H1 (cell line): ENCODE measurements around the gene GPS2. TPM values are rescaled to one million over a fixed set of nuclear protein-coding genes. Genes with fewer than 3 reads are reported as not detected.

ENCODE experiments used
- GTF2F1 ChIP-seq: IDR thresholded peaks from 2 replicates; pipeline ENCODE4 v1.6.1; 2012; ENCODE audit warnings: low read depth, low read length, improper control_type of control experiment, borderline replicate concordance
- KDM1A ChIP-seq: fragments of 200-600, 300-600 bp; sonication (generic); IDR thresholded peaks from 2 replicates; pipeline ENCODE4 v1.7.1; 2016; ENCODE audit warnings: mild to moderate bottlenecking, low read length, borderline replicate concordance
- MAX ChIP-seq: IDR thresholded peaks from 2 replicates; pipeline ENCODE4 v1.6.1; 2012; ENCODE audit warnings: inconsistent platforms
- PHF8 ChIP-seq: fragments of 200-600 bp; sonication (generic); conservative IDR thresholded peaks from 2 replicates; pipeline ENCODE4 v1.7.1; 2012; ENCODE audit warnings: low read depth, mild to moderate bottlenecking, inconsistent platforms, low read length, moderate library complexity
- POU5F1 ChIP-seq: IDR thresholded peaks from 2 replicates; pipeline ENCODE4 v1.6.1; 2011; ENCODE audit warnings: low read depth, mild to moderate bottlenecking, low read length, moderate library complexity
- SP4 ChIP-seq: IDR thresholded peaks from 2 replicates; pipeline ENCODE4 v1.6.1; 2012; ENCODE audit warnings: low read length, inconsistent platforms
- TBP ChIP-seq: IDR thresholded peaks from 2 replicates; pipeline ENCODE4 v1.6.1; 2011; ENCODE audit warnings: low read depth, low read length, improper control_type of control experiment
- polyA plus RNA-seq, 7 experiments: library from polyadenylated mRNA; depleted of rRNA in 3 of 7; stranded (reverse) in 5 of 7; unstranded in 2 of 7; fragments of >200 nt in 5 of 7; fragments of 200-250 nt in 2 of 7; gene quantifications; 1 replicate in 5 of 7; 2 replicates in 1 of 7; 4 replicates in 1 of 7; pipeline versions ENCODE4 v1.2.1 to v1.2.3, GENCODE V29; 2011 to 2013; ENCODE audit warnings: missing spikeins in 2 of 7, mixed read lengths in 2 of 7
- total RNA-seq: library from RNA; stranded (reverse); fragmentation: NEBNext Ultra II Directional; extraction: Animal tissue kit (Norgen Biotek cat#: 25700); gene quantifications from 2 replicates; pipeline ENCODE4 v1.2.1, GENCODE V29; 2021

Gene GPS2
- total and polyA plus RNA-seq, 2 of the 8 experiments (the other 6 are each of a cell fraction or from before 2014, with no cell fraction given): 67.0 to 152 TPM

- no peak for TF ChIP-seq GTF2F1
- TF ChIP-seq PHF8: no peak
- no peak for TF ChIP-seq MAX
- TF ChIP-seq TBP: no peak
- no peak for TF ChIP-seq KDM1A
- TF ChIP-seq POU5F1: no peak
- TF ChIP-seq SP4: no peak
These were observed 48.2 kb upstream of the GPS2 start (continued) for GRCh38 chr17:7363311-7363710.
